Measurements from ENCODE around the gene PPM1B.

- TF ChIP-seq SP1 (IDR thresholded peaks at IDR 0.05) = no peak
- no peak for TF ChIP-seq LEF1 (IDR thresholded peaks at IDR 0.05; ENCODE audit: borderline replicate concordance)
- TF ChIP-seq HDGF (IDR thresholded peaks at IDR 0.05; ENCODE audit: borderline replicate concordance) = no peak
- no peak for TF ChIP-seq BHLHE40 (IDR thresholded peaks at IDR 0.05; ENCODE audit: borderline replicate concordance)
Observed at GRCh38 chr2:44244135-44244871, 75.6 kb downstream of the PPM1B start.
